ENCODE results near the gene SORBS1. TPM values are rescaled to one million over a fixed set of nuclear protein-coding genes. Genes with fewer than 3 reads are reported as not detected.

SORBS1 gene
- total RNA-seq, 1 experiment from 2014 or later = 39.9 TPM

DNA sequence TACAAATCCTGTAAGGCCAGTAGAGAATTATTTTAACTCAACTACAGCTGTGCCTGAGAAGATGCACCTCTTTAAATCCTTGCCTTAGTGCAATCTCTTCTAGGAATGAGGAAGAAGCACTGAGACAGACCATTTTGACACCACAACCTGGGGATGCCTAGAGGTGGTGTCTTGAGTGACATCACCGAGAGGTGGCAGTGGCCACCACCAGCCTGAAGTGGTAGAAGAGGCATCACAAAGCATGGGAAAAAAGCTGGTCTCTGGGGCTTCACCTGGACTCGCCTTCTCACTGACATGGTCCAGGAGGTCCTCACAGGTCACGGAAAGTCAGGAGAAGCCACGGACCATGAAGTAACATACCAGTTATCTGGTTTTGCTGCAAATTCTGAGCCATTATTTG lies 171.2 kb downstream of the SORBS1 start:
- DNase-seq (ENCODE audit: low spot score) = no peak
- H3K27me3 Mint-ChIP-seq (ENCODE audit: low read depth) = no peaks in the 10 kb centered on the region
- no peaks in the 10 kb centered on the region for H3K9me3 Mint-ChIP-seq
- no peak overlapping the region for H3K27ac Mint-ChIP-seq
- H3K36me3 Mint-ChIP-seq = no peaks in the 10 kb centered on the region; the same call in 1 of the 2 replicates
- peak; percentile 49 for ATAC-seq
- ChIA-PET POLR2A (interaction anchor here (0.5 kb wide), 1 partner anchor 41 kb away, joined by 4 read pairs; no protein-coding TSS in a partner anchor), CTCF (interaction anchor here (0.6 to 8.1 kb wide), 7 partner anchors 12 to 211 kb away, joined by 3 to 39 read pairs (median 3); no protein-coding TSS in a partner anchor)
- TF ChIP-seq TP53 (CRISPR knock-in tag; IDR thresholded peaks at IDR 0.05) = no peak
- no peak for TF ChIP-seq RELA (CRISPR knock-in tag; IDR thresholded peaks at IDR 0.05; ENCODE audit: borderline replicate concordance)
- TF ChIP-seq HMGA2 (CRISPR knock-in tag; IDR thresholded peaks at IDR 0.05) = no peak
- TF ChIP-seq, protein P1, sequence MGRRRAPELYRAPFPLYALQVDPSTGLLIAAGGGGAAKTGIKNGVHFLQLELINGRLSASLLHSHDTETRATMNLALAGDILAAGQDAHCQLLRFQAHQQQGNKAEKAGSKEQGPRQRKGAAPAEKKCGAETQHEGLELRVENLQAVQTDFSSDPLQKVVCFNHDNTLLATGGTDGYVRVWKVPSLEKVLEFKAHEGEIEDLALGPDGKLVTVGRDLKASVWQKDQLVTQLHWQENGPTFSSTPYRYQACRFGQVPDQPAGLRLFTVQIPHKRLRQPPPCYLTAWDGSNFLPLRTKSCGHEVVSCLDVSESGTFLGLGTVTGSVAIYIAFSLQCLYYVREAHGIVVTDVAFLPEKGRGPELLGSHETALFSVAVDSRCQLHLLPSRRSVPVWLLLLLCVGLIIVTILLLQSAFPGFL (CRISPR knock-in tag; IDR thresholded peaks at IDR 0.05; ENCODE audit: borderline replicate concordance) = no peak
- TF ChIP-seq, protein P2, sequence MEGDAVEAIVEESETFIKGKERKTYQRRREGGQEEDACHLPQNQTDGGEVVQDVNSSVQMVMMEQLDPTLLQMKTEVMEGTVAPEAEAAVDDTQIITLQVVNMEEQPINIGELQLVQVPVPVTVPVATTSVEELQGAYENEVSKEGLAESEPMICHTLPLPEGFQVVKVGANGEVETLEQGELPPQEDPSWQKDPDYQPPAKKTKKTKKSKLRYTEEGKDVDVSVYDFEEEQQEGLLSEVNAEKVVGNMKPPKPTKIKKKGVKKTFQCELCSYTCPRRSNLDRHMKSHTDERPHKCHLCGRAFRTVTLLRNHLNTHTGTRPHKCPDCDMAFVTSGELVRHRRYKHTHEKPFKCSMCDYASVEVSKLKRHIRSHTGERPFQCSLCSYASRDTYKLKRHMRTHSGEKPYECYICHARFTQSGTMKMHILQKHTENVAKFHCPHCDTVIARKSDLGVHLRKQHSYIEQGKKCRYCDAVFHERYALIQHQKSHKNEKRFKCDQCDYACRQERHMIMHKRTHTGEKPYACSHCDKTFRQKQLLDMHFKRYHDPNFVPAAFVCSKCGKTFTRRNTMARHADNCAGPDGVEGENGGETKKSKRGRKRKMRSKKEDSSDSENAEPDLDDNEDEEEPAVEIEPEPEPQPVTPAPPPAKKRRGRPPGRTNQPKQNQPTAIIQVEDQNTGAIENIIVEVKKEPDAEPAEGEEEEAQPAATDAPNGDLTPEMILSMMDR (IDR thresholded peaks at IDR 0.05) = no peak
- TF ChIP-seq ZNF317 (CRISPR knock-in tag; IDR thresholded peaks at IDR 0.05; ENCODE audit: borderline replicate concordance, low read depth) = no peak
- TF ChIP-seq, protein P3, sequence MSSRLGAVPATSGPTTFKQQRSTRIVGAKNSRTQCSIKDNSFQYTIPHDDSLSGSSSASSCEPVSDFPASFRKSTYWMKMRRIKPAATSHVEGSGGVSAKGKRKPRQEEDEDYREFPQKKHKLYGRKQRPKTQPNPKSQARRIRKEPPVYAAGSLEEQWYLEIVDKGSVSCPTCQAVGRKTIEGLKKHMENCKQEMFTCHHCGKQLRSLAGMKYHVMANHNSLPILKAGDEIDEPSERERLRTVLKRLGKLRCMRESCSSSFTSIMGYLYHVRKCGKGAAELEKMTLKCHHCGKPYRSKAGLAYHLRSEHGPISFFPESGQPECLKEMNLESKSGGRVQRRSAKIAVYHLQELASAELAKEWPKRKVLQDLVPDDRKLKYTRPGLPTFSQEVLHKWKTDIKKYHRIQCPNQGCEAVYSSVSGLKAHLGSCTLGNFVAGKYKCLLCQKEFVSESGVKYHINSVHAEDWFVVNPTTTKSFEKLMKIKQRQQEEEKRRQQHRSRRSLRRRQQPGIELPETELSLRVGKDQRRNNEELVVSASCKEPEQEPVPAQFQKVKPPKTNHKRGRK (CRISPR knock-in tag; IDR thresholded peaks at IDR 0.05; ENCODE audit: borderline replicate concordance) = no peak
- TF ChIP-seq, protein P4, sequence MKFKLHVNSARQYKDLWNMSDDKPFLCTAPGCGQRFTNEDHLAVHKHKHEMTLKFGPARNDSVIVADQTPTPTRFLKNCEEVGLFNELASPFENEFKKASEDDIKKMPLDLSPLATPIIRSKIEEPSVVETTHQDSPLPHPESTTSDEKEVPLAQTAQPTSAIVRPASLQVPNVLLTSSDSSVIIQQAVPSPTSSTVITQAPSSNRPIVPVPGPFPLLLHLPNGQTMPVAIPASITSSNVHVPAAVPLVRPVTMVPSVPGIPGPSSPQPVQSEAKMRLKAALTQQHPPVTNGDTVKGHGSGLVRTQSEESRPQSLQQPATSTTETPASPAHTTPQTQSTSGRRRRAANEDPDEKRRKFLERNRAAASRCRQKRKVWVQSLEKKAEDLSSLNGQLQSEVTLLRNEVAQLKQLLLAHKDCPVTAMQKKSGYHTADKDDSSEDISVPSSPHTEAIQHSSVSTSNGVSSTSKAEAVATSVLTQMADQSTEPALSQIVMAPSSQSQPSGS (CRISPR knock-in tag; IDR thresholded peaks at IDR 0.05; ENCODE audit: borderline replicate concordance, low read depth) = no peak
- TF ChIP-seq SOX15 (CRISPR knock-in tag; IDR thresholded peaks at IDR 0.05) = no peak
- no peak for TF ChIP-seq ESRRA (CRISPR knock-in tag; IDR thresholded peaks at IDR 0.05; ENCODE audit: borderline replicate concordance)
- TF ChIP-seq, protein P5, sequence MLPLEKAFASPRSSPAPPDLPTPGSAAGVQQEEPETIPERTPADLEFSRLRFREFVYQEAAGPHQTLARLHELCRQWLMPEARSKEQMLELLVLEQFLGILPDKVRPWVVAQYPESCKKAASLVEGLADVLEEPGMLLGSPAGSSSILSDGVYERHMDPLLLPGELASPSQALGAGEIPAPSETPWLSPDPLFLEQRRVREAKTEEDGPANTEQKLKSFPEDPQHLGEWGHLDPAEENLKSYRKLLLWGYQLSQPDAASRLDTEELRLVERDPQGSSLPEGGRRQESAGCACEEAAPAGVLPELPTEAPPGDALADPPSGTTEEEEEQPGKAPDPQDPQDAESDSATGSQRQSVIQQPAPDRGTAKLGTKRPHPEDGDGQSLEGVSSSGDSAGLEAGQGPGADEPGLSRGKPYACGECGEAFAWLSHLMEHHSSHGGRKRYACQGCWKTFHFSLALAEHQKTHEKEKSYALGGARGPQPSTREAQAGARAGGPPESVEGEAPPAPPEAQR (CRISPR knock-in tag; IDR thresholded peaks at IDR 0.05) = no peak
- TF ChIP-seq, protein P6, sequence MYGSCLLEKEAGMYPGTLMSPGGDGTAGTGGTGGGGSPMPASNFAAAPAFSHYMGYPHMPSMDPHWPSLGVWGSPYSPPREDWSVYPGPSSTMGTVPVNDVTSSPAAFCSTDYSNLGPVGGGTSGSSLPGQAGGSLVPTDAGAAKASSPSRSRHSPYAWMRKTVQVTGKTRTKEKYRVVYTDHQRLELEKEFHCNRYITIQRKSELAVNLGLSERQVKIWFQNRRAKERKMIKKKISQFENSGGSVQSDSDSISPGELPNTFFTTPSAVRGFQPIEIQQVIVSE (CRISPR knock-in tag; IDR thresholded peaks at IDR 0.05; ENCODE audit: borderline replicate concordance) = no peak
- H3K4me3 Mint-ChIP-seq = no peak overlapping the region
- peaks cover 17% of the 10 kb centered on the region for H3K4me1 Mint-ChIP-seq

DNA sequence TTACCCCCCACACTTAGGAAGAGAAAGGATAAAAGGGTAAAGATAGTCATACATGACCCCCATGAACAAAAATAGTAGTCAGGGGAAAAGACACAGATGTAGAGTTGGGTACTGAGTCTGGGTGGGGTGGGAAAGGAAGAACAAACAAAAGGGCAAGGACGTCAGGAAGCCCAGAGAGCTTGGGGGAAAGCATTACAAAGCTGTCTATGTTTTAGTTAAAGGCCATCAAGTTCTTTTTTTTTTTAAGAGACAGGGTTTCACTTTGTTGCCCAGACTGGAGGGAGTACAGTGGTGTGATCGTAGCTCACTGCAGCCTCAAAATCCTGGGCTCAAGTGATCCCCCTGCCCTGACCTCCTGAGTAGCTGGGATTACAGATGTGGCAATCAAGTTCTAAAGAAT lies 172.0 kb downstream of the SORBS1 start:
- Mint-ChIP-seq H3K27me3 (ENCODE audit: low read depth) (no peaks in the 10 kb centered on the region), H3K4me3 (no peak overlapping the region), H3K27ac (no peak overlapping the region), H3K4me1 (peaks cover 14% of the 10 kb centered on the region), H3K9me3 (no peaks in the 10 kb centered on the region), H3K36me3 (no peaks in the 10 kb centered on the region; the same call in 1 of the 2 replicates)
- DNase-seq (ENCODE audit: low spot score) (no peak), ATAC-seq (no peak)
- CTCF ChIA-PET = interaction anchor here (0.6 to 8.1 kb wide), 8 partner anchors 13 to 212 kb away, joined by 3 to 39 read pairs (median 4); no protein-coding TSS in a partner anchor
- TF ChIP-seq ZNF263 (CRISPR knock-in tag; IDR thresholded peaks at IDR 0.05; ENCODE audit: low read depth) (no peak), ETV6 (CRISPR knock-in tag; IDR thresholded peaks at IDR 0.05) (no peak), EMX1 (CRISPR knock-in tag; IDR thresholded peaks at IDR 0.05) (no peak), SP1 (CRISPR knock-in tag; conservative IDR thresholded peaks at IDR 0.05) (no peak), KAT7 (CRISPR knock-in tag; IDR thresholded peaks at IDR 0.05; ENCODE audit: borderline replicate concordance) (no peak)
- TF ChIP-seq, protein P7, sequence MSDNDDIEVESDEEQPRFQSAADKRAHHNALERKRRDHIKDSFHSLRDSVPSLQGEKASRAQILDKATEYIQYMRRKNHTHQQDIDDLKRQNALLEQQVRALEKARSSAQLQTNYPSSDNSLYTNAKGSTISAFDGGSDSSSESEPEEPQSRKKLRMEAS (CRISPR knock-in tag; IDR thresholded peaks at IDR 0.05) = no peak
- TF ChIP-seq, protein P8, sequence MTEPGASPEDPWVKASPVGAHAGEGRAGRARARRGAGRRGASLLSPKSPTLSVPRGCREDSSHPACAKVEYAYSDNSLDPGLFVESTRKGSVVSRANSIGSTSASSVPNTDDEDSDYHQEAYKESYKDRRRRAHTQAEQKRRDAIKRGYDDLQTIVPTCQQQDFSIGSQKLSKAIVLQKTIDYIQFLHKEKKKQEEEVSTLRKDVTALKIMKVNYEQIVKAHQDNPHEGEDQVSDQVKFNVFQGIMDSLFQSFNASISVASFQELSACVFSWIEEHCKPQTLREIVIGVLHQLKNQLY (CRISPR knock-in tag; IDR thresholded peaks at IDR 0.05) = no peak
- POLR2A ChIA-PET = no interaction called here

All from WTC11 (cell line).